ENCODE measurements around the gene SLU7.
A peak's percentile ranks its signal among the peaks of the same experiment; 100 is the strongest.

Gene SLU7

GRCh38 chr5:160419458-160420330 is 813 bp upstream of the SLU7 start:
- DNase-seq (ENCODE audit: insufficient read length, low spot score) (no peak), FAIRE-seq (peak; percentile 87)
- TF ChIP-seq, protein P1, sequence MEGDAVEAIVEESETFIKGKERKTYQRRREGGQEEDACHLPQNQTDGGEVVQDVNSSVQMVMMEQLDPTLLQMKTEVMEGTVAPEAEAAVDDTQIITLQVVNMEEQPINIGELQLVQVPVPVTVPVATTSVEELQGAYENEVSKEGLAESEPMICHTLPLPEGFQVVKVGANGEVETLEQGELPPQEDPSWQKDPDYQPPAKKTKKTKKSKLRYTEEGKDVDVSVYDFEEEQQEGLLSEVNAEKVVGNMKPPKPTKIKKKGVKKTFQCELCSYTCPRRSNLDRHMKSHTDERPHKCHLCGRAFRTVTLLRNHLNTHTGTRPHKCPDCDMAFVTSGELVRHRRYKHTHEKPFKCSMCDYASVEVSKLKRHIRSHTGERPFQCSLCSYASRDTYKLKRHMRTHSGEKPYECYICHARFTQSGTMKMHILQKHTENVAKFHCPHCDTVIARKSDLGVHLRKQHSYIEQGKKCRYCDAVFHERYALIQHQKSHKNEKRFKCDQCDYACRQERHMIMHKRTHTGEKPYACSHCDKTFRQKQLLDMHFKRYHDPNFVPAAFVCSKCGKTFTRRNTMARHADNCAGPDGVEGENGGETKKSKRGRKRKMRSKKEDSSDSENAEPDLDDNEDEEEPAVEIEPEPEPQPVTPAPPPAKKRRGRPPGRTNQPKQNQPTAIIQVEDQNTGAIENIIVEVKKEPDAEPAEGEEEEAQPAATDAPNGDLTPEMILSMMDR (IDR thresholded peaks at IDR 0.05; ENCODE audit: insufficient read depth, missing control alignments), result no peak

DNA sequence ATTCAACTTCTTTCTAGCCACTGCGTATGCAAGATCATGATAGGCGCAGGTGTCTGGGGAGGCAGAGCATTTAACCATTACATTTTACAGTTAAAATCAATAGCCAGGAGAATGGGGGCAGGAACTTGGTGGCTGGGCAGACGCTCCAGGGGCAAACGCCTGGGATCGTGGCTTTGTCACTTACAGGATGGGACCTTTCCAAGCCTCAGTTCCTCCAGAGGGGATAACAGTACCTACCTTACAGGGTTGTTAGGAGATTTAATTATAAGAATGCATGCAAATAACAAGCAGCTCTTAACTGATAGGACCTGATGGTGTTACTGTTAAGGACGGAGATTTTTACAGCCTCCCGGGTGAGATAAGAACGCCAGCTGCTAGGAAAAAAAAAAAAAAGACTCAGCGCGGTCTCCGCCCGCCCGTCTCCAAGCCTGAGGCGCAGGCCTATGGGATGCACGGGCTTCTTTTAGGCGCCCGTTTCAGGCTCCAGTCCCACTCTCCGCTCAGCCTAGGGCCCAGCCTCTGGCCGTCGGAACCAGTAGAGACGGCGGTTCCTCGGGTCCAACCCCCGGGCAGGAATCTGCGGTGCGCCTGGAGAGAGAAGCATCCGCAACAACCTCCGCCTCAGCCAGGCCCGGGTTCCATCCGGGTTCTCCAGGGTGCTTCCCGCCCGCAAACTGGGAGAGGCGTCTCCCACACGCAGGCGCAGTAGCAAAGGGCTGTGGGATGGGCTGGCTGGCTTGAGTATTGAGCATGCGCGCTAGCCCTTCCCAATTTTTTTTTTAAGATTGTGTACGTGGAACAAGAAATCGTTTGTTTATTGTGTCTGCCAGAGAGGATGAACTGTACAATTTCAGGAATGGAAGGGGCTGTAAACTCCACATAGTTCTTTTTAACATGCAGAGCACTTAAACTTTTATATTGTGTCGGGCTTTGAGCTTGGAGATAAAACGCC is 19.2 kb downstream of the SLU7 start, which contains the start of gene FAM200C:
TSS of gene FAM200C (minus strand) at position 653 of the 952 bp plus-strand sequence. CDS start 4,564 bp downstream, outside the sequence.
- DNase-seq (ENCODE audit: insufficient read length, low spot score), result peak; percentile 86
- TF ChIP-seq, protein P1 (IDR thresholded peaks at IDR 0.05; ENCODE audit: insufficient read depth, missing control alignments), result no peak
- peak; percentile 81 for FAIRE-seq

DNA sequence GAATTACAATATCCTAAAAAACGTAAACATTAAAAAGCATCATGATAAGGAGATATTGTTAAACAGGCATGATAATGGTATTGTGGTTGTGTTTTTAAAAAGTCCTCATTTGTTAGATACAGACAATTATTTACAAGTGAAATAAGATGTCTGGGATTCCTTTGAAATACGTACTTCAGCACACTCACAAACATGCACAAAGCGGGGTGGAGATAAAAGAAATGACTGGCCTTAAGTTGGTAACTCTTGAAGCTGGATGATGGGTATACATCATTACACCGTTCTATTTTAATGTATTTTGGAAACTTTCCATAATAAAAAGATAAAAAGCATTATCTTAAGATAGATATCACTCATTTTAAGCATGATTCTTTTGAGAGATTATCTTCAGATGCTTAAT is 20.1 kb downstream of the SLU7 start:
- peak; percentile 53 for FAIRE-seq
- DNase-seq (ENCODE audit: insufficient read length, low spot score), result no peak
- TF ChIP-seq, protein P1 (IDR thresholded peaks at IDR 0.05; ENCODE audit: insufficient read depth, missing control alignments), result no peak

DNA sequence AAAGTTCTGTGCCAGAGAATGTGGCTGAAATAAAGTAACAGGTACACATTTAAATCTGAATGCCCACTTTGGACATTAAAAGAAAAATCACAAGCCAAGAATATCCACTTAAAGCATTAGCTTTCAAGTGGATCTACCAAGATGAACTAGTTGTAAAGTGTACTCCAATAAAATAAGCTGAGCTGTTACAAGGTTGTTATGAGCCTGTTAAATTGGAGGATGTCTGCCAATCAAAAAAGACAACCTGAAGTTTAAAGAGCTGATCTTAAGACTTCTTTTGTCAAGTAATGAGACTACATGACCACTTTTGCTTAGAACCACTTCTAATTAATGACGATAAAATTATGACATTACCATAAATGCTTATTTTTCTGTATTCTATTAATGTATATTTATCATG is 21.4 kb downstream of the SLU7 start:
- TF ChIP-seq, protein P1 (IDR thresholded peaks at IDR 0.05; ENCODE audit: insufficient read depth, missing control alignments), result no peak
- DNase-seq (ENCODE audit: insufficient read length, low spot score) (no peak), FAIRE-seq (no peak)

- DNase-seq (ENCODE audit: insufficient read length, low spot score) (no peak), FAIRE-seq (no peak)
- TF ChIP-seq, protein P1 (IDR thresholded peaks at IDR 0.05; ENCODE audit: insufficient read depth, missing control alignments), result no peak
Measured at GRCh38 chr5:160395111-160395510, 23.8 kb downstream of the SLU7 start.

- DNase-seq (ENCODE audit: insufficient read length, low spot score) (no peak), FAIRE-seq (peak; percentile 53)
- TF ChIP-seq, protein P1 (IDR thresholded peaks at IDR 0.05; ENCODE audit: insufficient read depth, missing control alignments), result peak; percentile 58
Measured at GRCh38 chr5:160390787-160391696, 27.8 kb downstream of the SLU7 start.

Measured in D721Med (cell line).